ENCODE measurements around the gene VRK1.

- no peak for TF ChIP-seq CTCF (IDR thresholded peaks at IDR 0.05)
- TF ChIP-seq E2F6 (IDR thresholded peaks at IDR 0.05; ENCODE audit: borderline replicate concordance, low read depth) = no peak
- TF ChIP-seq POLR2A (IDR thresholded peaks at IDR 0.05; ENCODE audit: low read length) = no peak
- TF ChIP-seq EP300 (IDR thresholded peaks at IDR 0.05) = no peak
- TF ChIP-seq, protein P1, sequence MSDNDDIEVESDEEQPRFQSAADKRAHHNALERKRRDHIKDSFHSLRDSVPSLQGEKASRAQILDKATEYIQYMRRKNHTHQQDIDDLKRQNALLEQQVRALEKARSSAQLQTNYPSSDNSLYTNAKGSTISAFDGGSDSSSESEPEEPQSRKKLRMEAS (IDR thresholded peaks at IDR 0.05) = no peak
- no peak for TF ChIP-seq CBX2 (IDR thresholded peaks at IDR 0.05; ENCODE audit: borderline replicate concordance, low read depth)
- no peak for TF ChIP-seq ZNF302 (CRISPR knock-in tag; IDR thresholded peaks at IDR 0.05)
These were observed 39.7 kb upstream of the VRK1 start for GRCh38 chr14:96757456-96757855.

All from A549 (cell line).